Measurements from ENCODE around the gene ARMC10.

Gene ARMC10

DNA sequence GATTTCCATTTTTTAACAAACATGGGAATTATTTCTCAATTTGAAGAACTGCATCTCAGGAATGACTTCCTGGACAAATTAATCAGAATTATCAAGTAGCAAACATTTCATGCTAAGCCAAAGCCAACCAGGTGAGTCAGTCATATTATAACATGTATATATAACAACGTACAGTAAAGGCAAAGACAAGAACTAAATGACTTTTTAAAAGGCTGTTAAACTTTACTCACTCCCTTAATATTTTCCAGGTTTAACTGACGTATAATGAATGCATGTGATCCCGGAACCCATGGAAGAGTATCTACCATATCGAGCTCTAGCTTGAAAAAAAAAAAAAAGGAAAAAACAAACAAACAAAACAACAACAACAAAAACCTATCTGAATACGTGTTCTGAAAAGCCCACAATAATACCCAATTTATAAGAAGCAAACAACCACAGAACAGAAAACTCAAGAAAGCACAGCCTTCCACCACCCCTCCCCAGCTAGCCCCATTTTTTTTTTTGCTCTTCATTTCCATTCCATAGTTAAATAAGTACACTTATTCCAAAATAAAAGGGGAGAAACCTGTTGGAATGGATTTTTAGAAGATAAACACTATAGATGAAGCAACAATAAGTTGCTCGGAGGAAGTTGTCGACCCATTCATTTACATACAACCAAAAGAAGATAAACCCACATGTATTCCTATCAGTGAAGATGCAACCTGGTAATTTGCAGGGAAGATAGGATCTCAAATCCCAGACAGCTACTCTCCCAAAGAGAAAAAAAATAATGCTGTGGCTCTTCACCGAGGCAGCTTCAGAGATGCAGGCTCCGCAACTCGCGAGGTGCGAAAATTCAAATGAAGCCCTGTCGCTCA lies 73.4 kb downstream of the ARMC10 start:
- DNase-seq (ENCODE audit: low read depth), result no peak
- in situ Hi-C loops (cut with HindIII; ENCODE audit: low sequenced_read_pairs), result no loop called here
- TF ChIP-seq, protein P1, sequence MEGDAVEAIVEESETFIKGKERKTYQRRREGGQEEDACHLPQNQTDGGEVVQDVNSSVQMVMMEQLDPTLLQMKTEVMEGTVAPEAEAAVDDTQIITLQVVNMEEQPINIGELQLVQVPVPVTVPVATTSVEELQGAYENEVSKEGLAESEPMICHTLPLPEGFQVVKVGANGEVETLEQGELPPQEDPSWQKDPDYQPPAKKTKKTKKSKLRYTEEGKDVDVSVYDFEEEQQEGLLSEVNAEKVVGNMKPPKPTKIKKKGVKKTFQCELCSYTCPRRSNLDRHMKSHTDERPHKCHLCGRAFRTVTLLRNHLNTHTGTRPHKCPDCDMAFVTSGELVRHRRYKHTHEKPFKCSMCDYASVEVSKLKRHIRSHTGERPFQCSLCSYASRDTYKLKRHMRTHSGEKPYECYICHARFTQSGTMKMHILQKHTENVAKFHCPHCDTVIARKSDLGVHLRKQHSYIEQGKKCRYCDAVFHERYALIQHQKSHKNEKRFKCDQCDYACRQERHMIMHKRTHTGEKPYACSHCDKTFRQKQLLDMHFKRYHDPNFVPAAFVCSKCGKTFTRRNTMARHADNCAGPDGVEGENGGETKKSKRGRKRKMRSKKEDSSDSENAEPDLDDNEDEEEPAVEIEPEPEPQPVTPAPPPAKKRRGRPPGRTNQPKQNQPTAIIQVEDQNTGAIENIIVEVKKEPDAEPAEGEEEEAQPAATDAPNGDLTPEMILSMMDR (IDR thresholded peaks at IDR 0.05; ENCODE audit: low read depth, low read length, missing control alignments), result no peak
- H3K4me3 ChIP-seq (ENCODE audit: low read depth, low read length), result peak overlapping the region; percentile 52
